HL-60/S4 (cell line): Measurements from ENCODE around the gene DRAXIN.

ENCODE experiments used
- in situ Hi-C: fragments of 300-500 bp; cut with MboI; formaldehyde crosslinking; loops from 2 replicates; pipeline ENCODE4 v1.14.3; 2022; ENCODE audit warnings: low sequenced_read_pairs

The DRAXIN gene

DNA sequence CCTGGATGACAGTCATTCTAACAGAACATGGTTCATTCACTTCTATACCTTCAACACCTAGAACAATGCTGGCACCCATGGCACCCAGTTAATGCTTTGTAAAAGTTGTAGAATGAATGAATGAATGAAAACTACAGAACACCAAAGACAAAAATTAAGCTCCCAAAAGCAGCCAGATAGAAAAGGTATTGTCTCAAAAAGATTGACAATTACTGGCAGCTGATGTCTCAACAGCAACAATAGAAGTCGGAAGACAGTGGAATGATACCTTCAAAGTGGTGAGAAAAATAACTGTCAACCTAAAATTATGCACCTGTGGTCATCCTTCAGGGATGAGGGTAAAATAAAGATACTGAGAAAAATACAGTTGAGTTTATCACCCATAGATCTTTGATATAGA is 65.5 kb downstream of the DRAXIN start:
- in situ Hi-C loops: no loop called here

GRCh38 chr1:11759791-11760190 is 68.3 kb downstream of the DRAXIN start:
- in situ Hi-C loops: no loop called here

GRCh38 chr1:11761285-11761684 is 69.8 kb downstream of the DRAXIN start:
- in situ Hi-C loops: no loop called here

GRCh38 chr1:11761988-11762406 is 70.5 kb downstream of the DRAXIN start, which contains the start of gene C1orf167:
Gene C1orf167, plus strand, starts transcription at chr1:11762193. Its CDS starts 2,208 bp downstream, at chr1:11764401.
- in situ Hi-C loops: no loop called here

GRCh38 chr1:11764115-11764514 is 72.6 kb downstream of the DRAXIN start:
- in situ Hi-C loops: no loop called here

GRCh38 chr1:11764519-11764918 is 73.0 kb downstream of the DRAXIN start:
- in situ Hi-C loops: no loop called here

GRCh38 chr1:11765661-11766428 is 74.3 kb downstream of the DRAXIN start:
- in situ Hi-C loops: no loop called here

GRCh38 chr1:11766429-11766776 is 74.9 kb downstream of the DRAXIN start:
- in situ Hi-C loops: no loop called here

DNA sequence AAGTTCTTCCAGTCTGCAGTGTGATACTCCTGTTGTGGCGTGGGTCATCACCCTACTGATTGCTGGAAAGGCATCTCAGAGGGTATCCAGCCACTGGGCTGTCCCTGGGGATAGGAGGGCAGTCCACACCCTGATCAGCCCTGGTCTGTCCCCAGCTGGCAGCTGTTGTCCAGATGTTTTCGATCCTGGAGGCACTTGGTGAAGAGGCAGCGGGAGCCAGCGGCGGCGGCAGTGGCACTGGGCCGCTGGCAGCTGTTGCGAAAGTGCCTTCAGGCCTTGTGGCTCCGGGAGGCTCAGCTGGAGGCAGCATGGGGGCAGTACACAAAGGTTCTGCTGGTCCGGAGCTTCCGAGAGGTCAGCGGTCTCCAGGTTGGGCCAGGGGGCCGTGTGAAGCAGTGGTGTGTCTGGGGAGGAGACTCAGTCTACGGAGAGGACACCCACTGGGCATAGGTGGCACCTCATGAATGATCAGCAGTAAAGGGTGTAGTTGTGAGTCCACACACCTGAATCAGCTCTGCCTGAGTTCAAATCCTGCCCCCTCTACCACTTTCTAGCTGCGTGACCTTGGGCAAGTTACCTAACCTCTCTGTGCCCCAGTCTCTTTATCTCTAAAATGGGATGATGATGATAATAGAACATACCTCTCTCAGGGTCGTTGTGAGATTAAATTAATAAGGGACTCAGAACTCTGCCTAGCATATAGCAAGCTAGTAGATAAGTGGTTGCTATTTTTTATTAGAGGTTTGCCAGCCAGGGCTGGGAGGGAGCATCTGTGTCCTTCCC is 76.6 kb downstream of the DRAXIN start:
- in situ Hi-C loops: no loop called here

DNA sequence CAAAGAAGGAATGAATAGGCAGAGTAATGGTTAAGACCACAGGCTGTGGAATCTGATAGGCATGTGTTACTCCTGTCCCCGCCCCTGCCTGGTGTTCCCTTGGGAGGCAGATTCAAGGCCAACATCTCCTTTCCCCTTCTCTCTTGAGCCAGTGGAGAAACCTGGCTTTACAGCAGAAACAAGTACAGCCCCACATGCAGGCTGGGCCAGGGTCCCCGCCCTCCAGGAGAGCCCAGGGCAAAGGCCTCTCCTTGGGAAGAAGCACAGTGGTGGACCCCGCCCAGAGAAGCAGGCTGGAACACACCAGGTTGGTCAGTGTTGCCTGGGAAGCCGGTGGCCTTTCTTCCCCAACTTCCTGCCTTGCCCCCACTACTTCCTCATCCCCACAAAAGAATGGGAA is 77.3 kb downstream of the DRAXIN start:
- in situ Hi-C loops: no loop called here

DNA sequence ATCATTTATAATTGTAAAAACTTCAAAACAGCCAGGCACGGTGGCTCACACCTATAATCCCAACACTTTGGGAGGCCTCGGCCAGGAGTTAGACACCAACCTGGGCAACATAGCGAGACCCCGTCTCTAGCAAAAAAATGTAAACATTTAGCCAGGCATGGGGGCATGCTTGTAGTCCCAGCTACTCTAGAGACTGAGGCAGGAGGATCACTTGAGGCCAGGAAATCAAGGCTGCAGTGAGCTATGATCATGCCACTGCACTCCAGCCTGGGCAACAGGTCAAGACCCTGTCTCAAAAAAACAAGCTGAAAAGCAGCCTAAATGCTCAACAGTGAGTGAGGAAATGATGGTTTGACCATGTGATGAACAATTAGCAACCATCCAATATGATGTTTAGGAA is 77.8 kb downstream of the DRAXIN start:
- in situ Hi-C loops: no loop called here

- in situ Hi-C loops: no loop called here
Measured at GRCh38 chr1:11770011-11770410, 78.5 kb downstream of the DRAXIN start.

DNA sequence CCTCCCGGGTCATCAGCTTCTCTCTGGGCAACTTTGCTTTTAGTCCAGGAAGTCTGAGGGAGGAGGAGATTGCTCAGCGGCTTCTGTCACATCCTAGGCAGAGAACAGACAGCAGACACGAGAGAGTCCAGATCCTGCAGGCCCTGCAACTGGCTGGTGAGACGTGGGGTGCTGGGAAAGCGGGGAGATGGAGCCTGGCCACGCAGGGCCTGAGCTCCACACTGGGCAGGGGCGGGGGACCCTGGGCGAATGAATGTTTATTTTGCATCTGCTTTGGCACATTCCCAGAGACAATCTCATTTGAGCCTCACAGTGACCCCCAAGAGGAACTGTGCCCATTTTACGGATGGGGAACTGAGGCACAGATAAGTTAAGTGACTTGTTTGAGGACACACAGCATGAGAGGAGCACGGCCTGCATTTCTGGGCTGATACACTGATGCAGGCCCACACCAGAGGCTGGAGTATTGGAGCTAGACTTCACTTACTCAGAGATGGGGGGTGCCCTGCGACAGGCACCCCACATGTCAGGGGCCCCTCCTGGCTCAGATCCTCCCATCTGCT is 80.1 kb downstream of the DRAXIN start:
- in situ Hi-C loops: no loop called here

DNA sequence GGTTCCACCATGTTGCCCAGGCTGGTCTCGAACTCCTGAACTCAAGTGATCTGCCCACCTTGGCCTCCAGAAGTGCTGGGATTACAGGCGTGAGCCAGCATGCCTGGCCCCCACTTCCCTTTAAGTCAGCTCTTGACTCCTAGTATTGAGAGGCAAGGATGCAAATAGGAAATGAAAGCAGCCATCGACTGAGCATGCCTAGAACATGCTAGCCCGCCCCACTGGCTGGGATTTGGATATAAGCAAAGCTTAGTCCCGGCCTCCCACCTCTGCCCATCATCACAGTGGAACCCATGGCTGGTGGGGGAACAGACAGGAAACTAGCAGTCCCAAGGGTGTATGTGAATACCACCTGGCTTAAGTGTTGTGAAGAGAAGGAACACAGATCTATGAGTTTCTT is 80.9 kb downstream of the DRAXIN start:
- in situ Hi-C loops: no loop called here

- in situ Hi-C loops: no loop called here
Measured at GRCh38 chr1:11774753-11775152, 83.2 kb downstream of the DRAXIN start.
